Measurements from ENCODE around the gene SLC38A9. TPM values are rescaled to one million over a fixed set of nuclear protein-coding genes. Genes with fewer than 3 reads are reported as not detected.
"Not testable (repeated sequence)": the region's sequence is repeated elsewhere in the genome, so short reads cannot be mapped to it uniquely, and the experiment has no call there.

SLC38A9 gene
- total RNA-seq, 2 donors from 2014 or later = 16.6 to 19.6 TPM

- Histone ChIP-seq H3K9me3 (no peaks in the 10 kb centered on the region), H3K36me3 (no peaks in the 10 kb centered on the region), H3K27ac (no peak overlapping the region), H3K4me3 (no peak overlapping the region), H3K4me1 (ENCODE audit: control insufficient read depth in 1 of 2, low read depth in 2 of 2) (no peaks in the 10 kb centered on the region), H3K27me3 (replicated peaks; ENCODE audit: insufficient read depth) (no peaks in the 10 kb centered on the region)
- no peak for DNase-seq (ENCODE audit: low spot score)
- no peak for ATAC-seq (ENCODE audit: insufficient number of reproducible peaks, low FRiP score, low read depth)
- no peak for TF ChIP-seq CTCF (IDR thresholded peaks at IDR 0.05)
Measured at GRCh38 chr5:55613112-55613868, 98.8 kb downstream of the SLC38A9 start.

- Histone ChIP-seq H3K27ac (no peak overlapping the region), H3K4me1 (ENCODE audit: control insufficient read depth in 1 of 2, low read depth in 2 of 2) (peaks cover 0 to 1% of the 10 kb centered on the region in 2 donors), H3K4me3 (no peak overlapping the region), H3K36me3 (no peaks in the 10 kb centered on the region), H3K9me3 (no peaks in the 10 kb centered on the region), H3K27me3 (replicated peaks; ENCODE audit: insufficient read depth) (no peaks in the 10 kb centered on the region)
- ATAC-seq (ENCODE audit: insufficient number of reproducible peaks, low FRiP score, low read depth) = no peak
- DNase-seq (ENCODE audit: low spot score) = no peak
- no peak for TF ChIP-seq CTCF (IDR thresholded peaks at IDR 0.05)
Measured at GRCh38 chr5:55610542-55610941, 101.6 kb downstream of the SLC38A9 start.

GRCh38 chr5:55609413-55609812 is 102.7 kb downstream of the SLC38A9 start:
- DNase-seq (ENCODE audit: low spot score) (no peak), ATAC-seq (ENCODE audit: insufficient number of reproducible peaks, low FRiP score, low read depth) (no peak)
- TF ChIP-seq CTCF (IDR thresholded peaks at IDR 0.05) = no peak
- Histone ChIP-seq H3K27me3 (replicated peaks; ENCODE audit: insufficient read depth) (no peaks in the 10 kb centered on the region), H3K9me3 (no peaks in the 10 kb centered on the region), H3K27ac (no peak overlapping the region), H3K4me1 (ENCODE audit: control insufficient read depth in 1 of 2, low read depth in 2 of 2) (peaks cover 0 to 13% of the 10 kb centered on the region in 2 donors), H3K36me3 (no peaks in the 10 kb centered on the region), H3K4me3 (no peak overlapping the region)

GRCh38 chr5:55608595-55609349 is 103.4 kb downstream of the SLC38A9 start:
- ATAC-seq (ENCODE audit: insufficient number of reproducible peaks, low FRiP score, low read depth) = no peak
- Histone ChIP-seq H3K27me3 (replicated peaks; ENCODE audit: insufficient read depth) (no peaks in the 10 kb centered on the region), H3K9me3 (no peaks in the 10 kb centered on the region), H3K4me3 (no peak overlapping the region), H3K4me1 (ENCODE audit: control insufficient read depth in 1 of 2, low read depth in 2 of 2) (peaks cover 4 to 19% of the 10 kb centered on the region in 2 donors), H3K36me3 (no peaks in the 10 kb centered on the region), H3K27ac (no peak overlapping the region)
- no peak for DNase-seq (ENCODE audit: low spot score)
- no peak for TF ChIP-seq CTCF (IDR thresholded peaks at IDR 0.05)

- not testable (repeated sequence) for H3K27ac ChIP-seq; H3K36me3 ChIP-seq; ATAC-seq (ENCODE audit: insufficient number of reproducible peaks, low FRiP score, low read depth); H3K9me3 ChIP-seq; H3K4me3 ChIP-seq; H3K27me3 ChIP-seq (replicated peaks; ENCODE audit: insufficient read depth); DNase-seq (ENCODE audit: low spot score)
- peaks cover 19 to 34% of the 10 kb centered on the region in 2 donors for H3K4me1 ChIP-seq (ENCODE audit: control insufficient read depth in 1 of 2, low read depth in 2 of 2)
Measured at GRCh38 chr5:55607309-55607708, 104.8 kb downstream of the SLC38A9 start.
